GM12878 (cell line): ENCODE data around the gene ZFYVE21. TPM values are rescaled to one million over a fixed set of nuclear protein-coding genes. Genes with fewer than 3 reads are reported as not detected.

ENCODE experiments used
- ATAC-seq: fragments of 200-7000 bp; cut with Tn5 transposase; 3 replicates; pipeline ENCODE4 v1.9.1; 2020; ENCODE audit warnings: mild to moderate bottlenecking, moderate library complexity
- BruUV-seq: library from RNA; stranded (reverse); fragments of 400-500 nt; replicated peaks from 2 replicates; lab custom pipeline; 2021; lab: Mats Ljungman, UMichigan
- CTCF ChIA-PET: fragments of 300-600 bp; sonication (Branson Sonifier 250); formaldehyde crosslinking; extraction: SDS; loops from one replicate; lab custom pipeline; 2021; ENCODE audit warnings: inconsistent platforms; lab: Yijun Ruan, JAX
- POLR2A ChIA-PET: fragments of 350-600 bp; formaldehyde crosslinking; extraction: SDS; loops from one replicate; lab custom pipeline; 2021; ENCODE audit warnings: inconsistent platforms; lab: Charles Lee
- RAD21 ChIA-PET: fragments of 300-600 bp; sonication (Branson Sonifier 250); formaldehyde crosslinking; loops from one replicate; lab custom pipeline; 2023; ENCODE audit warnings: antibody characterized with exemption; ENCODE audit not compliant: unreplicated experiment; lab: Charles Lee
- SMC1A ChIA-PET: fragments of 300-600 bp; sonication (Branson Sonifier 250); formaldehyde crosslinking; loops from one replicate; lab custom pipeline; 2023; ENCODE audit not compliant: unreplicated experiment, uncharacterized antibody; lab: Charles Lee
- DNase-seq: peaks from one replicate; pipeline ENCODE4 v3.0.0-alpha.2; 2011; ENCODE audit warnings: low read depth, low spot score
- FAIRE-seq: peaks from 3 replicates; lab custom pipeline; 2011; peaks lifted over from hg19 to GRCh38; lab: Jason Lieb, UNC
- H2AFZ ChIP-seq: 2 replicates; pipeline ENCODE4 v1.6.0; 2011; ENCODE audit warnings: low read depth, low read length, control low read depth; ENCODE audit not compliant: control insufficient read depth
- H3K27ac ChIP-seq: 2 replicates; pipeline ENCODE4 v1.5.1; 2011; ENCODE audit warnings: control low read depth; ENCODE audit not compliant: control insufficient read depth, insufficient read depth
- H3K27me3 ChIP-seq, 2 experiments: replicated peaks in 1 of 2; 2 replicates each; pipeline versions ENCODE4 v1.6.0 to v1.6.1; 2011; ENCODE audit warnings: low read length in 1 of 2; ENCODE audit not compliant: control insufficient read depth in 2 of 2, insufficient read depth in 2 of 2
- H3K36me3 ChIP-seq, 2 experiments: 2 replicates each; pipeline ENCODE4 v1.5.1; 2011; ENCODE audit warnings: low read length in 1 of 2; ENCODE audit not compliant: control insufficient read depth in 2 of 2, insufficient read depth in 2 of 2
- H3K4me1 ChIP-seq: 2 replicates; pipeline ENCODE4 v1.6.1; 2011; ENCODE audit warnings: mild to moderate bottlenecking, low read length, moderate library complexity, mixed read lengths; ENCODE audit not compliant: control insufficient read depth, insufficient read depth
- H3K4me2 ChIP-seq: 2 replicates; pipeline ENCODE4 v1.6.0; 2011; ENCODE audit warnings: control low read depth; ENCODE audit not compliant: control insufficient read depth, insufficient read depth
- H3K4me3 ChIP-seq: fragments of 200-600 bp; sonication (generic); 2 replicates; pipeline ENCODE4 v1.5.1; 2016
- H3K79me2 ChIP-seq: 2 replicates; pipeline ENCODE4 v1.6.0; 2011; ENCODE audit warnings: low read length; ENCODE audit not compliant: control insufficient read depth, insufficient read depth
- H3K9ac ChIP-seq: 2 replicates; pipeline ENCODE4 v1.8.0; 2011; ENCODE audit warnings: low read length, control low read depth, mixed read lengths; ENCODE audit not compliant: control insufficient read depth, insufficient read depth
- H3K9me3 ChIP-seq: replicated peaks from 3 replicates; pipeline ENCODE4 v1.5.1; 2011; ENCODE audit warnings: mild to moderate bottlenecking, low read length; ENCODE audit not compliant: control insufficient read depth, insufficient read depth
- H4K20me1 ChIP-seq: 2 replicates; pipeline ENCODE4 v1.6.0; 2011; ENCODE audit not compliant: control insufficient read depth, insufficient read depth
- BRCA1 ChIP-seq: IDR thresholded peaks from 2 replicates; pipeline ENCODE4 v1.6.1; 2011; ENCODE audit warnings: low read depth, low read length, improper control_type of control experiment
- DPF2 ChIP-seq: fragments of 450-650 bp; IDR thresholded peaks from 2 replicates; pipeline ENCODE4 v1.6.1; 2017; ENCODE audit warnings: mild to moderate bottlenecking
- IKZF1 ChIP-seq: fragments of 450-650 bp; conservative IDR thresholded peaks from 2 replicates; pipeline ENCODE4 v1.6.1; 2017; ENCODE audit warnings: antibody characterized with exemption, mild to moderate bottlenecking
- MYB ChIP-seq: fragments of 150-350 bp; IDR thresholded peaks from 2 replicates; pipeline ENCODE4 v1.6.1; 2014; ENCODE audit warnings: mild to moderate bottlenecking, low read depth, low read length, borderline replicate concordance
- NFYA ChIP-seq: IDR thresholded peaks from 2 replicates; pipeline ENCODE4 v1.6.1; 2011; ENCODE audit warnings: low read depth, mild to moderate bottlenecking, low read length, improper control_type of control experiment, borderline replicate concordance
- RBBP5 ChIP-seq: fragments of 200-600 bp; sonication (generic); conservative IDR thresholded peaks from 2 replicates; pipeline ENCODE4 v1.6.1; 2016
- RUNX3 ChIP-seq: IDR thresholded peaks from 2 replicates; pipeline ENCODE4 v1.6.1; 2012; ENCODE audit warnings: low read length, inconsistent platforms
- SRF ChIP-seq, 2 experiments: IDR thresholded peaks; 2 replicates each; pipeline ENCODE4 v1.6.1; 2011; ENCODE audit warnings: low read depth in 2 of 2, low read length in 2 of 2, mild to moderate bottlenecking in 1 of 2, moderate library complexity in 1 of 2
- STAT3 ChIP-seq: IDR thresholded peaks from 2 replicates; pipeline ENCODE4 v1.6.1; 2011; ENCODE audit warnings: low read depth, low read length, improper control_type of control experiment
- ZNF24 ChIP-seq: fragments of 450-650 bp; IDR thresholded peaks from 2 replicates; pipeline ENCODE4 v1.6.1; 2017; ENCODE audit warnings: antibody characterized with exemption, mild to moderate bottlenecking
- WGBS: methylation state at CpG from one replicate; pipeline ENCODE4 v1.1.6; 2016; ENCODE audit warnings: low lambda C conversion rate; ENCODE audit not compliant: insufficient replicate concordance, insufficient coverage; ENCODE audit errors: missing lambda C conversion rate; 5-methylcytosine and 5-hydroxymethylcytosine counted together
- in situ Hi-C: fragments of 300-500 bp; cut with MboI; formaldehyde crosslinking; loops from 9 replicates; pipeline ENCODE4 v1.14.3; 2018; ENCODE audit warnings: mixed read lengths
- intact Hi-C: fragments of 100-400 bp; cut with micrococcal nuclease; formaldehyde crosslinking; loops from one replicate; pipeline ENCODE4 v1.14.2; 2022; ENCODE audit not compliant: unreplicated experiment
- polyA plus RNA-seq, 11 experiments: library from polyadenylated mRNA; depleted of rRNA in 4 of 11; unstranded in 6 of 11; stranded (reverse) in 5 of 11; fragments of >200 nt; fragmentation: Nextera tagmentation in 4 of 11; fragmentation: Illumina TruSeq in 1 of 11; extraction: Ambion mirVana in 4 of 11; extraction: Trizol in 1 of 11; gene quantifications; 1 replicate in 1 of 11; 2 replicates in 10 of 11; pipeline versions ENCODE4 v1.2.1 to v1.2.3, GENCODE V29; 2011 to 2016; ENCODE audit warnings: inconsistent platforms in 2 of 11, missing spikeins in 2 of 11, low read depth in 1 of 11
- total RNA-seq, 4 experiments: library from RNA; depleted of rRNA in 3 of 4; stranded (reverse); fragments of >200 nt in 3 of 4; fragmentation: Illumina TruSeq in 1 of 4; extraction: Trizol in 1 of 4; gene quantifications; 2 replicates each; pipeline versions ENCODE4 v1.2.1 to v1.2.3, GENCODE V29; 2013 to 2021
- TF ChIP-seq, protein P1 (sequence below): IDR thresholded peaks from 2 replicates; pipeline ENCODE4 v1.6.1; 2012; ENCODE audit warnings: low read depth, low read length, improper control_type of control experiment

The ZFYVE21 gene
- total and polyA plus RNA-seq, 10 of the 15 experiments (the other 5 are each of a cell fraction or from before 2014, with no cell fraction given) = 0.79 to 21.7 (median 13.8) TPM

DNA sequence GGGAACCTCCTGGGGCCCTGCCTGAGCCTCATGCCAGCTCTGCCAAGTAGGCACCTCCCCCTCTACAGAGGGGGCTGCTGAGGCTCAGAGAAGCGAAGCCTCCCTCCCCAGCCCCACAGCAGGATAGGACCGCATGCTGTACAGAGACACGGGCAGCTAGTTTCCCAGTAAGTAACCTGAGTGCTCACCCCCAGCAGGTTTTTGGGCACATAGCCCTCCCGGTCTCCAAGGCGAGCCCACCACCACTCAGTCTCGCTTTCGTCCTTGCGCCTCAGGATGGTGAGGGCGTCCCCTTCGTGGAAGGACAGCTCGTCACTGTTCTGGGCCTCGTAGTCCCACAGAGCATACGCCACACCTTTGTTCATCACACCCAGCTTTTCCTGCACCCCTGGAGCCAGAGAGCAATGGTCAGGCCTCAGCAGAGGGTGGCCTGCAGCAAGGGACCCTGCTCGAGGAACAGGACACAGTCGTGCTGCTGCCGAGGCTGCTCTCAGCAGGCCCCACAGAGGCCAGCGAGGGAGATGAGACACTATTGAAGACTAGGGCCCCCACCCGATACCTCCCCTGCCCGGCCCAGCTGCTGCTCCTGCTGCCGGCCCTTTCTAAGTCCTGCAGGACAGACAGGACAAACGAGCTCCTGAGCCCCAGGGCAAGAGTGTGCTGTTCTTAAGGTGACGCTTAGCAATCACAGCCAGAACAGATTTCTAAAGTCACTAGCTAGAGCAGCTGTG, 20.4 kb downstream of the ZFYVE21 start:
- POLR2A ChIA-PET = no interaction called here
- BruUV-seq = no TSS peak
- SMC1A ChIA-PET = no interaction called here
- intact Hi-C loops = no loop called here
- Histone ChIP-seq H3K4me1 (no peaks in the 10 kb centered on the region), H3K9ac (no peak overlapping the region), H4K20me1 (no peaks in the 10 kb centered on the region), H3K79me2 (no peaks in the 10 kb centered on the region), H3K27ac (no peak overlapping the region), H3K27me3 (no peaks in the 10 kb centered on the region), H3K4me3 (no peak overlapping the region), H3K4me2 (no peak overlapping the region), H3K36me3 (peaks cover 3 to 6% of the 10 kb centered on the region in 2 experiments; a peak in 3 of 4 replicates), H3K9me3 (no peaks in the 10 kb centered on the region), H2AFZ (no peak overlapping the region)
- TF ChIP-seq RUNX3 = no peak
- RAD21 ChIA-PET = no interaction called here
- 83% methylated on average over 22 of the region's 22 CpGs for WGBS
- no peak for ATAC-seq
- CTCF ChIA-PET = interaction anchor here (0.5 to 1.1 kb wide), 2 partner anchors 165 to 170 kb away, joined by 4 to 5 read pairs; no protein-coding TSS in a partner anchor
- in situ Hi-C loops = no loop called here
- FAIRE-seq = no peak
- DNase-seq = no peak

DNA sequence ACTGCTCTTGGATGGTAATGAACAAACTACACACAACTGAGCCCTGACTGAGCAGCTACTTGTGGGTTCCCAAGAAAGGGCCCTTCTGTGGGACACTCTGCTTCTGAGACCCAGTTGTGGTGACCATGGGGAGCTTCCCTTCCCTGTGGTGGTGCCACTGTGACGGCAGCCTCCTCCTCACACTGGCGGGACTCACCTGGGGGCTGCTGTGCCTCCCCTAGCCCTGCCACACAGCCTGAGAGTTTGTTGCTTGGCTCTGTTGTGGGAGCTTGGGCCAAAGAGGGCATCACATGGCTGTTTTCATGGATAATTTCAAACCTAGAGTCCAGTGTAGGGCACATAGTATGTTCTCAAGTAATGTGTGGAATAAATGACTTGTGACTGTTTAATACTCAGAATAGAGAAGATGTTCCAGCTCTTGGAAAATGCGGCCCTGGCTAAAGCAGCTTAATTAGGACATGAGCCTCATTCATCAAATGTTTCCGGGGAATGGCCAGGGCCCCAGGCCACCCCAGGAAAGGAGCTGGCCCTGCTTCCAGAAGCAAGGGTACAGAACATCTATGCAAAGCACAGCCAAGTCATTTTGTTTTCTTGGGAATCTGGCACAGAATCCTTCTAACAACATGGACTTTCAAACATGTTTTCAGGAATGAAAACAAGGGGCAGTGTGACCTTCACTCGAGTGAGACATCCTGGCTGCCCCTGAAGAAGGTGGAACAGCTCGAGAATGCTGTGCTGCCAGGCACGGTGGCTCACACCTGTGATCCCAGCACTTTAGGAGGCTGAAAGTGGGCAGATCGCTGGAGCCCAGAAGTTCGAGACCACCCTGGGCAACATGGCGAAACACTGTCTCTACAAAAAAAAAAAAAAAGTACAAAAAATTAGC, 21.2 kb downstream of the ZFYVE21 start:
- no peaks in the 10 kb centered on the region for H4K20me1 ChIP-seq
- H3K4me1 ChIP-seq = no peaks in the 10 kb centered on the region
- ATAC-seq (no peak), DNase-seq (no peak), FAIRE-seq (no peak)
- no peak for TF ChIP-seq STAT3
- no peak for TF ChIP-seq ZNF24
- TF ChIP-seq, protein P1, sequence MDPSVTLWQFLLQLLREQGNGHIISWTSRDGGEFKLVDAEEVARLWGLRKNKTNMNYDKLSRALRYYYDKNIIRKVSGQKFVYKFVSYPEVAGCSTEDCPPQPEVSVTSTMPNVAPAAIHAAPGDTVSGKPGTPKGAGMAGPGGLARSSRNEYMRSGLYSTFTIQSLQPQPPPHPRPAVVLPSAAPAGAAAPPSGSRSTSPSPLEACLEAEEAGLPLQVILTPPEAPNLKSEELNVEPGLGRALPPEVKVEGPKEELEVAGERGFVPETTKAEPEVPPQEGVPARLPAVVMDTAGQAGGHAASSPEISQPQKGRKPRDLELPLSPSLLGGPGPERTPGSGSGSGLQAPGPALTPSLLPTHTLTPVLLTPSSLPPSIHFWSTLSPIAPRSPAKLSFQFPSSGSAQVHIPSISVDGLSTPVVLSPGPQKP = no peak
- TF ChIP-seq RBBP5 = no peak
- no peak for TF ChIP-seq SRF (IDR thresholded peaks at IDR 0.05; ENCODE audit: low read depth in 2 of 2, low read length in 2 of 2)
- no peak for TF ChIP-seq MYB
- TF ChIP-seq DPF2 = no peak
- TF ChIP-seq IKZF1 = no peak
- TF ChIP-seq BRCA1 = no peak
- no peak for TF ChIP-seq NFYA
- intact Hi-C loops (no loop called here), in situ Hi-C loops (no loop called here)
- no peak overlapping the region for H3K9ac ChIP-seq
- no peaks in the 10 kb centered on the region for H3K27me3 ChIP-seq
- no peaks in the 10 kb centered on the region for H3K79me2 ChIP-seq
- no TSS peak for BruUV-seq
- SMC1A ChIA-PET = no interaction called here
- peaks cover 3 to 6% of the 10 kb centered on the region in 2 experiments; a peak in 3 of 4 replicates for H3K36me3 ChIP-seq
- no peak overlapping the region for H3K4me2 ChIP-seq
- no peak overlapping the region for H3K4me3 ChIP-seq
- no peak overlapping the region for H3K27ac ChIP-seq
- 70% methylated on average over 10 of the region's 10 CpGs for WGBS
- RAD21 ChIA-PET = no interaction called here
- H2AFZ ChIP-seq = no peak overlapping the region
- POLR2A ChIA-PET = no interaction called here
- no peaks in the 10 kb centered on the region for H3K9me3 ChIP-seq
- CTCF ChIA-PET = interaction anchor here (1.1 kb wide), 1 partner anchor 166 kb away, joined by 5 read pairs; no protein-coding TSS in a partner anchor
